BE2C (cell line): ENCODE results near the gene AHNAK.

Experiments
- DNase-seq: peaks from one replicate; pipeline ENCODE4 v3.0.0-alpha.2; 2020
- H3K27me3 ChIP-seq: fragments of 250-450 bp; sonication (Bioruptor Pico); 2 replicates; pipeline ENCODE4 v1.5.1; 2020; ENCODE audit warnings: mild to moderate bottlenecking
- H3K36me3 ChIP-seq: fragments of 250-450 bp; sonication (Bioruptor Pico); 2 replicates; pipeline ENCODE4 v1.5.1; 2020; ENCODE audit warnings: mild to moderate bottlenecking
- H3K4me1 ChIP-seq: fragments of 250-450 bp; sonication (Bioruptor Pico); 2 replicates; pipeline ENCODE4 v1.5.1; 2020
- H3K4me3 ChIP-seq: 2 replicates; pipeline ENCODE4 v1.5.1; 2011; ENCODE audit warnings: low read depth, low read length
- H3K9me3 ChIP-seq: fragments of 250-450 bp; sonication (Bioruptor Pico); 2 replicates; pipeline ENCODE4 v1.5.1; 2020
- CTCF ChIP-seq: IDR thresholded peaks from 2 replicates; pipeline ENCODE4 v1.5.1; 2012; ENCODE audit warnings: mild to moderate bottlenecking, low read depth, low read length

The AHNAK gene

GRCh38 chr11:62418733-62419132 is 127.9 kb downstream of the AHNAK start, which contains the start of gene SCGB1A1:
Gene SCGB1A1, plus strand, starts transcription at chr11:62419033. Its CDS starts 63 bp downstream, at chr11:62419096.
- no peak for TF ChIP-seq CTCF
- no peaks in the 10 kb centered on the region for H3K4me1 ChIP-seq
- no peak within 1 kb of the TSS for H3K4me3 ChIP-seq
- no peak for DNase-seq
- no peaks in the 10 kb centered on the region for H3K36me3 ChIP-seq
- no peaks in the 10 kb centered on the region for H3K9me3 ChIP-seq
- no peaks in the 10 kb centered on the region for H3K27me3 ChIP-seq

GRCh38 chr11:62418136-62418535 is 128.5 kb downstream of the AHNAK start:
- no peaks in the 10 kb centered on the region for H3K36me3 ChIP-seq
- no peaks in the 10 kb centered on the region for H3K27me3 ChIP-seq
- no peaks in the 10 kb centered on the region for H3K4me1 ChIP-seq
- H3K9me3 ChIP-seq, result no peaks in the 10 kb centered on the region
- no peak overlapping the region for H3K4me3 ChIP-seq
- no peak for TF ChIP-seq CTCF
- no peak for DNase-seq

GRCh38 chr11:62416596-62416995 is 130.0 kb downstream of the AHNAK start:
- Histone ChIP-seq H3K9me3 (no peaks in the 10 kb centered on the region), H3K27me3 (no peaks in the 10 kb centered on the region), H3K36me3 (no peaks in the 10 kb centered on the region), H3K4me1 (no peaks in the 10 kb centered on the region), H3K4me3 (no peak overlapping the region)
- DNase-seq, result no peak
- TF ChIP-seq CTCF, result no peak

GRCh38 chr11:62413060-62413696 is 133.4 kb downstream of the AHNAK start:
- H3K36me3 ChIP-seq, result no peaks in the 10 kb centered on the region
- no peak for TF ChIP-seq CTCF
- H3K4me3 ChIP-seq, result no peak overlapping the region
- DNase-seq, result no peak
- H3K4me1 ChIP-seq, result no peaks in the 10 kb centered on the region
- no peaks in the 10 kb centered on the region for H3K9me3 ChIP-seq
- H3K27me3 ChIP-seq, result no peaks in the 10 kb centered on the region

- Histone ChIP-seq H3K9me3 (no peaks in the 10 kb centered on the region), H3K27me3 (no peaks in the 10 kb centered on the region), H3K4me3 (no peak overlapping the region), H3K36me3 (no peaks in the 10 kb centered on the region), H3K4me1 (no peaks in the 10 kb centered on the region)
- TF ChIP-seq CTCF, result no peak
- DNase-seq, result no peak
Measured at GRCh38 chr11:62411524-62411923, 135.1 kb downstream of the AHNAK start.

GRCh38 chr11:62410972-62411371 is 135.6 kb downstream of the AHNAK start:
- H3K4me1 ChIP-seq, result no peaks in the 10 kb centered on the region
- TF ChIP-seq CTCF, result no peak
- no peaks in the 10 kb centered on the region for H3K27me3 ChIP-seq
- H3K4me3 ChIP-seq, result no peak overlapping the region
- no peaks in the 10 kb centered on the region for H3K36me3 ChIP-seq
- no peak for DNase-seq
- no peaks in the 10 kb centered on the region for H3K9me3 ChIP-seq
